ENCODE results near the gene LSM10.

LSM10 gene

GRCh38 chr1:36383240-36383639 lies 14.5 kb downstream of the LSM10 start:
- no peak for DNase-seq (ENCODE audit: low read depth, low spot score)

GRCh38 chr1:36382669-36383068 lies 15.0 kb downstream of the LSM10 start:
- DNase-seq (ENCODE audit: low read depth, low spot score): no peak

- no peak for DNase-seq (ENCODE audit: low read depth, low spot score)
Measured at GRCh38 chr1:36382231-36382630, 15.5 kb downstream of the LSM10 start.

GRCh38 chr1:36381405-36381804 lies 16.3 kb downstream of the LSM10 start:
- DNase-seq (ENCODE audit: low read depth, low spot score): no peak

- DNase-seq (ENCODE audit: low read depth, low spot score): no peak
Measured at GRCh38 chr1:36380782-36381181, 16.9 kb downstream of the LSM10 start.

GRCh38 chr1:36380143-36380619 lies 17.5 kb downstream of the LSM10 start:
- DNase-seq (ENCODE audit: low read depth, low spot score): peak; percentile 35

GRCh38 chr1:36377791-36378492 lies 19.8 kb downstream of the LSM10 start:
- no peak for DNase-seq (ENCODE audit: low read depth, low spot score)

GRCh38 chr1:36372617-36373016 lies 25.1 kb downstream of the LSM10 start:
- peak; percentile 30 for DNase-seq (ENCODE audit: low read depth, low spot score)

GRCh38 chr1:36369061-36369861 lies 28.4 kb downstream of the LSM10 start:
- DNase-seq (ENCODE audit: low read depth, low spot score): peak; percentile 86

GRCh38 chr1:36367798-36368197 lies 29.9 kb downstream of the LSM10 start:
- no peak for DNase-seq (ENCODE audit: low read depth, low spot score)

- DNase-seq (ENCODE audit: low read depth, low spot score): no peak
Measured at GRCh38 chr1:36367066-36367465, 30.6 kb downstream of the LSM10 start.

GRCh38 chr1:36366091-36366661 lies 31.5 kb downstream of the LSM10 start:
- DNase-seq (ENCODE audit: low read depth, low spot score): peak; percentile 49

- no peak for DNase-seq (ENCODE audit: low read depth, low spot score)
Measured at GRCh38 chr1:36365381-36365780, 32.3 kb downstream of the LSM10 start.

GRCh38 chr1:36359911-36360550 lies 37.7 kb downstream of the LSM10 start:
- no peak for DNase-seq (ENCODE audit: low read depth, low spot score)

- DNase-seq (ENCODE audit: low read depth, low spot score): no peak
Measured at GRCh38 chr1:36359383-36359782, 38.3 kb downstream of the LSM10 start.

- DNase-seq (ENCODE audit: low read depth, low spot score): no peak
Measured at GRCh38 chr1:36358514-36359084, 39.1 kb downstream of the LSM10 start.

- peak; percentile 8 for DNase-seq (ENCODE audit: low read depth, low spot score)
Measured at GRCh38 chr1:36355811-36356210, 41.9 kb downstream of the LSM10 start.

GRCh38 chr1:36354486-36354885 lies 43.2 kb downstream of the LSM10 start:
- DNase-seq (ENCODE audit: low read depth, low spot score): no peak

- DNase-seq (ENCODE audit: low read depth, low spot score): no peak
Measured at GRCh38 chr1:36352910-36353878, 44.5 kb downstream of the LSM10 start.

- no peak for DNase-seq (ENCODE audit: low read depth, low spot score)
Measured at GRCh38 chr1:36352125-36352909, 45.4 kb downstream of the LSM10 start.
